ENCODE data around the gene PARK7. TPM values are rescaled to one million over a fixed set of nuclear protein-coding genes. Genes with fewer than 3 reads are reported as not detected.

The PARK7 gene
- total RNA-seq, 3 donors from 2014 or later (not counting 1 experiment from before 2014, with no cell fraction given), result 120 to 127 (median 127) TPM

DNA sequence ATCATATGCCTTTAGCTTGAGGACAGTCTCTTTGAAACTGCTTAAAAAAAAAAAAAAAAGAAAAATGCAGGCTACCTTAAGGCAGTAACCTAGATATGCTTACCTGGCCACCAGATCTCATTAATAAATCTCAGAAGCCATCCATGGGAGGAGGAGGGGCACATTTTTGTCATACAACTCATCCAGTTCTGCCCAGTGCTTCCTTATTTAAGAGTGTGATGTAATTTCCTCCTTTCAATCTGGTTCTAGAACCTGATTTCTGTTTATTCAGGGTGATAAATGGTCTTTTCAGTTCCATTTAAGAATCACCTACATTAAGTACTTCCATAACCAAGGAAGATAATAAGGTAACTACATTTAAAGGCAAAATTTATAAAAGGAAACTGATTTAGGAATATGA lies 58.5 kb downstream of the PARK7 start:
- ATAC-seq, result no peak
- no peak for DNase-seq
- no peak overlapping the region for H3K27ac ChIP-seq (ENCODE audit: low read length)
- H3K36me3 ChIP-seq (ENCODE audit: control insufficient read depth, insufficient read depth, low read length), result no peaks in the 10 kb centered on the region
- H3K27me3 ChIP-seq (ENCODE audit: control insufficient read depth, insufficient read depth, low read length), result peaks cover 15% of the 10 kb centered on the region
- Mint-ChIP-seq H3K27ac (no peak overlapping the region), H3K9me3 (no peaks in the 10 kb centered on the region), H3K36me3 (no peaks in the 10 kb centered on the region), H3K27me3 (ENCODE audit: low read depth in 2 of 2) (peaks cover 37 to 45% of the 10 kb centered on the region in 2 donors), H3K4me3 (no peak overlapping the region), H3K4me1 (peaks cover 1% of the 10 kb centered on the region in 2 donors)
- H3K4me3 ChIP-seq (ENCODE audit: low read length), result no peak overlapping the region
- TF ChIP-seq, protein P1, sequence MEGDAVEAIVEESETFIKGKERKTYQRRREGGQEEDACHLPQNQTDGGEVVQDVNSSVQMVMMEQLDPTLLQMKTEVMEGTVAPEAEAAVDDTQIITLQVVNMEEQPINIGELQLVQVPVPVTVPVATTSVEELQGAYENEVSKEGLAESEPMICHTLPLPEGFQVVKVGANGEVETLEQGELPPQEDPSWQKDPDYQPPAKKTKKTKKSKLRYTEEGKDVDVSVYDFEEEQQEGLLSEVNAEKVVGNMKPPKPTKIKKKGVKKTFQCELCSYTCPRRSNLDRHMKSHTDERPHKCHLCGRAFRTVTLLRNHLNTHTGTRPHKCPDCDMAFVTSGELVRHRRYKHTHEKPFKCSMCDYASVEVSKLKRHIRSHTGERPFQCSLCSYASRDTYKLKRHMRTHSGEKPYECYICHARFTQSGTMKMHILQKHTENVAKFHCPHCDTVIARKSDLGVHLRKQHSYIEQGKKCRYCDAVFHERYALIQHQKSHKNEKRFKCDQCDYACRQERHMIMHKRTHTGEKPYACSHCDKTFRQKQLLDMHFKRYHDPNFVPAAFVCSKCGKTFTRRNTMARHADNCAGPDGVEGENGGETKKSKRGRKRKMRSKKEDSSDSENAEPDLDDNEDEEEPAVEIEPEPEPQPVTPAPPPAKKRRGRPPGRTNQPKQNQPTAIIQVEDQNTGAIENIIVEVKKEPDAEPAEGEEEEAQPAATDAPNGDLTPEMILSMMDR (IDR thresholded peaks at IDR 0.05), result no peak
- no peaks in the 10 kb centered on the region for H3K4me1 ChIP-seq (ENCODE audit: control insufficient read depth, insufficient read depth, low read length)
- H3K9me3 ChIP-seq (ENCODE audit: control insufficient read depth, insufficient read depth, low read length), result no peaks in the 10 kb centered on the region
- intact Hi-C loops (cut with micrococcal nuclease), result no loop called here

DNA sequence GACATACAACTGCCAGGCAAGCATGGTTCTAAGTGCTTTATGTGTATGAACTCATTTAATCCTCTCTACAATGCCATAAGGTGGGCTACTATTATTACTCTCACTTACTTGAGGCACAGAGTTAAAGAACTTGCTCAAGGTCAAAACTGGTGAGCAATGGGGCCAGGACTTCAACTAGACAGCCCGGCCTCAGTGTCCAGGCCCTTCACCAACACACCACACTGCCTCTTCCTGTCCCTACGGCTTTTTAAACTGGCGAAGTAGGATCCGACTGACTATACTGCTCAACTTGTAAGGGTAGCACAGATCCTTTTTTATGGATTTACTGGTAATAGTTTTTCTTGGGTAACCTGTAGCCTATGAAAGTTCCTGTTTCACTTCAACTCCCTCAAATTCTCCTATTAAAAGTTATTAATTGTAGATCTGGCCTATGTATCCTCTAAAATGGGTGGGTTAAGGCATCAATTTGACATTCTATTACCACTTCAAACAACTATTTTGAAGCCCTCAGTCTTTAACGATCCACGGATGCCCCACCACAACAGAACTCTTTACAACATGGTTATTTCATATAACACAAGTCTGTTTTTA lies 60.3 kb downstream of the PARK7 start:
- Mint-ChIP-seq H3K4me1 (peaks cover 9 to 13% of the 10 kb centered on the region in 2 donors), H3K4me3 (no peak overlapping the region), H3K27me3 (ENCODE audit: low read depth in 2 of 2) (peaks cover 34 to 36% of the 10 kb centered on the region in 2 donors), H3K9me3 (no peaks in the 10 kb centered on the region), H3K36me3 (no peaks in the 10 kb centered on the region), H3K27ac (no peak overlapping the region)
- no peak overlapping the region for H3K4me3 ChIP-seq (ENCODE audit: low read length)
- TF ChIP-seq, protein P1 (IDR thresholded peaks at IDR 0.05), result no peak
- no peak for ATAC-seq
- H3K36me3 ChIP-seq (ENCODE audit: control insufficient read depth, insufficient read depth, low read length), result no peaks in the 10 kb centered on the region
- H3K9me3 ChIP-seq (ENCODE audit: control insufficient read depth, insufficient read depth, low read length), result no peaks in the 10 kb centered on the region
- WGBS (ENCODE audit: insufficient coverage), result 95% methylated on average over 6 of the region's 6 CpGs
- intact Hi-C loops (cut with micrococcal nuclease), result no loop called here
- H3K27me3 ChIP-seq (ENCODE audit: control insufficient read depth, insufficient read depth, low read length), result peaks cover 24% of the 10 kb centered on the region
- no peak for DNase-seq
- H3K27ac ChIP-seq (ENCODE audit: low read length), result no peak overlapping the region
- peaks cover 9% of the 10 kb centered on the region for H3K4me1 ChIP-seq (ENCODE audit: control insufficient read depth, insufficient read depth, low read length)

DNA sequence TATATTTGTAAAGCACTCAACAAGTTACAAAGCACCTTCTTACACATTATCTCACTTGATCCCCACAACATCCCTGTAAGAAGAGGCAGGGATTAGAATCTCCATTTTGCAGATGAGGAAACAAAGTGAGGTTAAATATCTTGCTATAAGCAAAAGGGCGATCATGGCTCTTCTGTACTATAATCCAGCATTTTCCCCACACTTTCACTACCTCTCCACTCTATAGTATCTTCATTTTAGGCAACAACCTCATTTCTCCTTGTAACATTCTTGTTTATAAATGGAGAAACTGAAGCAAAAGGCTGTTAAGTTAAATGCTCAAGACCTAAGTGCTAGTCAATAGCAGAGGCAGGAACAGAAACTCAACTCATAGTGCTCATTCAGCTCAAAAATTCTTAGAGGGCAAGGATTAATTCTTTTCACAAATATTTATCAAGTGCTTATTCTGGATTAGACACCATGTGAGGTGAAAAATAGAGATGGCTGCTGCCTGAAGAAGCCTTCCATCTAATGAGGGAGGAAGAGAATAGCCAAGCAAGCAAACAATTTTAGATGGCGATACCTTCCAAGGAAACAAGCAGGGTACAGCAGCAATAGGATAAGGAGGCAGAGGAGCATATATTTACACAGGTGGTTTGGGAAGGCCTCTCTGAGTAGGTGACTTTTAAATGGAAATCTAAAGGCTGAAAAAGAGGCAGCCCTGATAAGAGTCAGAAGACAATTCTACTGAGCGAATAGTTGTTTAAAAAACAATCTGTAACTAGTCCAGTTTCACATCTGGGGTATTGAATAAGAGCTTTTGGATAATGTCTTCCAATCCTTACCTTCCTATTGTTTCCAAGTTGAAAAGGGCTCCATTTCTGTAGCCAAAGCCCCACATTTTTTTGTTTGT lies 61.1 kb downstream of the PARK7 start:
- Mint-ChIP-seq H3K27ac (no peak overlapping the region), H3K36me3 (no peaks in the 10 kb centered on the region), H3K27me3 (ENCODE audit: low read depth in 2 of 2) (peaks cover 29 to 32% of the 10 kb centered on the region in 2 donors), H3K4me3 (no peak overlapping the region), H3K9me3 (no peaks in the 10 kb centered on the region), H3K4me1 (peaks cover 11 to 17% of the 10 kb centered on the region in 2 donors)
- WGBS (ENCODE audit: insufficient coverage), result 93% methylated on average over 3 of the region's 3 CpGs
- intact Hi-C loops (cut with micrococcal nuclease), result no loop called here
- Histone ChIP-seq H3K27me3 (ENCODE audit: control insufficient read depth, insufficient read depth, low read length) (peaks cover 25% of the 10 kb centered on the region), H3K36me3 (ENCODE audit: control insufficient read depth, insufficient read depth, low read length) (no peaks in the 10 kb centered on the region), H3K9me3 (ENCODE audit: control insufficient read depth, insufficient read depth, low read length) (no peaks in the 10 kb centered on the region), H3K27ac (ENCODE audit: low read length) (no peak overlapping the region), H3K4me1 (ENCODE audit: control insufficient read depth, insufficient read depth, low read length) (peaks cover 11% of the 10 kb centered on the region), H3K4me3 (ENCODE audit: low read length) (no peak overlapping the region)
- DNase-seq, result no peak
- TF ChIP-seq, protein P1 (IDR thresholded peaks at IDR 0.05), result no peak
- ATAC-seq, result no peak
